Osteoblast (primary cell): ENCODE measurements around the gene ARMC7. TPM values are rescaled to one million over a fixed set of nuclear protein-coding genes. Genes with fewer than 3 reads are reported as not detected.

ENCODE experiments used
- DNase-seq: peaks from one replicate; pipeline ENCODE4 v3.0.0; 2011; ENCODE audit warnings: low spot score, mixed read lengths; ENCODE audit not compliant: insufficient read length; ENCODE audit errors: missing footprints
- H2AFZ ChIP-seq: 2 replicates; pipeline ENCODE4 v1.6.0; 2011; ENCODE audit warnings: mild to moderate bottlenecking, low read length
- H3K27ac ChIP-seq: 2 replicates; pipeline ENCODE4 v1.5.1; 2011; ENCODE audit warnings: mild to moderate bottlenecking, low read depth, low read length, moderate library complexity
- H3K27me3 ChIP-seq: 2 replicates; pipeline ENCODE4 v1.6.0; 2012; ENCODE audit warnings: mild to moderate bottlenecking, control low read depth, inconsistent platforms, low read length, moderate library complexity; ENCODE audit not compliant: insufficient read depth
- H3K36me3 ChIP-seq: 2 replicates; pipeline ENCODE4 v1.5.1; 2011; ENCODE audit warnings: mild to moderate bottlenecking, low read length, control low read depth, moderate library complexity; ENCODE audit not compliant: insufficient read depth
- H3K4me1 ChIP-seq: 2 replicates; pipeline ENCODE4 v1.5.1; 2011; ENCODE audit warnings: mild to moderate bottlenecking, low read length, control low read depth, moderate library complexity; ENCODE audit not compliant: insufficient read depth
- H3K4me2 ChIP-seq: 2 replicates; pipeline ENCODE4 v1.6.0; 2011; ENCODE audit warnings: mild to moderate bottlenecking, low read length; ENCODE audit not compliant: insufficient read depth
- H3K4me3 ChIP-seq: fragments of 200-600 bp; sonication (generic); 3 replicates; pipeline ENCODE4 v1.5.1; 2012; ENCODE audit warnings: mild to moderate bottlenecking, low read length, inconsistent platforms; ENCODE audit not compliant: insufficient read depth
- H3K79me2 ChIP-seq: 2 replicates; pipeline ENCODE4 v1.6.0; 2012; ENCODE audit warnings: mild to moderate bottlenecking, low read length, control low read depth, inconsistent platforms; ENCODE audit not compliant: insufficient read depth
- H3K9me3 ChIP-seq: 2 replicates; pipeline ENCODE4 v1.5.1; 2011; ENCODE audit warnings: low read depth, low read length, control low read depth
- H4K20me1 ChIP-seq: 2 replicates; pipeline ENCODE4 v1.6.0; 2012; ENCODE audit warnings: mild to moderate bottlenecking, low read length, control low read depth; ENCODE audit not compliant: insufficient read depth
- CTCF ChIP-seq: IDR thresholded peaks from 2 replicates; pipeline ENCODE4 v1.5.1; 2011; ENCODE audit warnings: mild to moderate bottlenecking, low read depth, low read length, moderate library complexity; ENCODE audit errors: extremely low read depth
- small RNA-seq: library from RNA; depleted of rRNA; stranded (forward); fragments of <200 nt; gene quantifications from one replicate; pipeline ENCODE3, GENCODE V24; 2012
- total RNA-seq: library from RNA; depleted of rRNA; stranded (reverse); fragments of >200 nt; gene quantifications from 2 replicates; pipeline ENCODE4 v1.2.3, GENCODE V29; 2012

Gene ARMC7
- total RNA-seq, 1 donor = 3.3 TPM

- H3K27me3 ChIP-seq = no peaks in the 10 kb centered on the region
- TF ChIP-seq CTCF = no peak
- no peaks in the 10 kb centered on the region for H3K4me1 ChIP-seq
- no peak for DNase-seq
- no peak overlapping the region for H3K4me3 ChIP-seq
- no peaks in the 10 kb centered on the region for H3K9me3 ChIP-seq
- no peak overlapping the region for H3K27ac ChIP-seq
- no peak overlapping the region for H2AFZ ChIP-seq
- peaks cover 66% of the 10 kb centered on the region for H3K36me3 ChIP-seq
- peaks cover 23% of the 10 kb centered on the region for H4K20me1 ChIP-seq
- peaks cover 82% of the 10 kb centered on the region for H3K79me2 ChIP-seq
- H3K4me2 ChIP-seq = no peak overlapping the region
Observed at GRCh38 chr17:75173526-75173925, 63.8 kb downstream of the ARMC7 start.

- no peak overlapping the region for H3K4me3 ChIP-seq
- H3K4me1 ChIP-seq = no peaks in the 10 kb centered on the region
- H3K27ac ChIP-seq = no peak overlapping the region
- no peaks in the 10 kb centered on the region for H3K9me3 ChIP-seq
- peaks cover 70% of the 10 kb centered on the region for H3K36me3 ChIP-seq
- TF ChIP-seq CTCF = no peak
- H3K79me2 ChIP-seq = peaks cover 90% of the 10 kb centered on the region
- no peak overlapping the region for H3K4me2 ChIP-seq
- H4K20me1 ChIP-seq = peaks cover 37% of the 10 kb centered on the region
- no peak for DNase-seq
- no peak overlapping the region for H2AFZ ChIP-seq
- no peaks in the 10 kb centered on the region for H3K27me3 ChIP-seq
Observed at GRCh38 chr17:75174996-75175395, 65.2 kb downstream of the ARMC7 start.

GRCh38 chr17:75176625-75177024, 66.9 kb downstream of the ARMC7 start:
- Histone ChIP-seq H3K4me3 (no peak overlapping the region), H2AFZ (no peak overlapping the region), H3K9me3 (no peaks in the 10 kb centered on the region), H3K4me1 (peaks cover 3% of the 10 kb centered on the region), H3K79me2 (peaks cover 91% of the 10 kb centered on the region), H4K20me1 (peaks cover 49% of the 10 kb centered on the region), H3K27me3 (no peaks in the 10 kb centered on the region), H3K36me3 (peaks cover 77% of the 10 kb centered on the region), H3K27ac (no peak overlapping the region), H3K4me2 (no peak overlapping the region)
- no peak for TF ChIP-seq CTCF
- DNase-seq = no peak

- H3K27me3 ChIP-seq = no peaks in the 10 kb centered on the region
- TF ChIP-seq CTCF = no peak
- no peak for DNase-seq
- no peak overlapping the region for H3K4me3 ChIP-seq
- H3K36me3 ChIP-seq = peaks cover 64% of the 10 kb centered on the region
- H4K20me1 ChIP-seq = peaks cover 49% of the 10 kb centered on the region
- H3K9me3 ChIP-seq = no peaks in the 10 kb centered on the region
- no peak overlapping the region for H3K27ac ChIP-seq
- peaks cover 87% of the 10 kb centered on the region for H3K79me2 ChIP-seq
- H3K4me2 ChIP-seq = no peak overlapping the region
- peaks cover 6% of the 10 kb centered on the region for H3K4me1 ChIP-seq
- no peak overlapping the region for H2AFZ ChIP-seq
Observed at GRCh38 chr17:75178453-75178852, 68.7 kb downstream of the ARMC7 start.

Small RNAs within 50 kb of the gene (small RNA-seq; reads per million reads assigned to genes)
- gene AC111186.1 (not detected), gene RF00019 (not detected)

Other genes with a start within 250 kb of the ARMC7 start
- gene FDXR, start 237.0 kb upstream of the ARMC7 start, total RNA-seq = 23.5 and 25.9 TPM in 2 replicates
- gene FADS6, start 216.3 kb upstream of the ARMC7 start, total RNA-seq = not detected in 2 replicates
- not detected in 2 replicates for gene USH1G, start 186.7 kb upstream of the ARMC7 start, total RNA-seq
- not detected in 2 replicates for gene OTOP2, start 185.7 kb upstream of the ARMC7 start, total RNA-seq
- gene OTOP3, start 174.1 kb upstream of the ARMC7 start, total RNA-seq = not detected in 2 replicates
- 0.36 TPM in 1 of 2 replicates, not detected in the other for gene HID1, start 137.2 kb upstream of the ARMC7 start, total RNA-seq
- 15.9 and 16.6 TPM in 2 replicates for gene CDR2L, start 122.3 kb upstream of the ARMC7 start, total RNA-seq
- gene MRPL58, start 97.3 kb upstream of the ARMC7 start, total RNA-seq = 21.2 and 23.5 TPM in 2 replicates
- gene ATP5PD, start 63.0 kb upstream of the ARMC7 start, total RNA-seq = 240 and 278 TPM in 2 replicates
- gene KCTD2, start 62.7 kb upstream of the ARMC7 start, total RNA-seq = 19.7 and 20.3 TPM in 2 replicates
- gene SLC16A5, start 22.0 kb upstream of the ARMC7 start, total RNA-seq = 16.3 and 19.2 TPM in 2 replicates
- 48.1 and 53.9 TPM in 2 replicates for gene NT5C, start 21.8 kb downstream of the ARMC7 start, total RNA-seq
- 55.7 and 60.8 TPM in 2 replicates for gene JPT1, start 44.5 kb downstream of the ARMC7 start, total RNA-seq
- gene SUMO2, start 73.0 kb downstream of the ARMC7 start, total RNA-seq = 92.6 and 96.4 TPM in 2 replicates
- 26.4 and 26.5 TPM in 2 replicates for gene NUP85, start 95.7 kb downstream of the ARMC7 start, total RNA-seq
- 9.0 and 12.1 TPM in 2 replicates for gene GGA3, start 151.6 kb downstream of the ARMC7 start, total RNA-seq
- gene MRPS7, start 151.9 kb downstream of the ARMC7 start, total RNA-seq = 43.6 and 45.6 TPM in 2 replicates
- 8.7 and 9.4 TPM in 2 replicates for gene MIF4GD, start 161.3 kb downstream of the ARMC7 start, total RNA-seq
- gene SLC25A19, start 179.5 kb downstream of the ARMC7 start, total RNA-seq = 4.7 and 7.1 TPM in 2 replicates